Testis (tissue), 2 donors: ENCODE measurements around the gene SMIM38.

Source experiments
- CTCF ChIP-seq, 3 experiments: fragments of 450-650 bp in 2 of 3; fragments of 200-600 bp in 1 of 3; sonication (generic) in 1 of 3; IDR thresholded peaks; one replicate each; pipeline ENCODE4 v1.5.1; 2016 to 2019; ENCODE audit warnings: antibody characterized with exemption in 3 of 3, mild to moderate bottlenecking in 2 of 3, moderate library complexity in 1 of 3
- POLR2A ChIP-seq: fragments of 450-650 bp; IDR thresholded peaks from one replicate; pipeline ENCODE4 v1.6.1; 2017; ENCODE audit warnings: antibody characterized with exemption, mild to moderate bottlenecking, moderate library complexity

- no peak for TF ChIP-seq CTCF (IDR thresholded peaks at IDR 0.05)
- no peak for TF ChIP-seq POLR2A
Measured at GRCh38 chr11:69121621-69122325, 34.0 kb upstream of the SMIM38 start.
